ENCODE data around the gene ZNF726.

DNA sequence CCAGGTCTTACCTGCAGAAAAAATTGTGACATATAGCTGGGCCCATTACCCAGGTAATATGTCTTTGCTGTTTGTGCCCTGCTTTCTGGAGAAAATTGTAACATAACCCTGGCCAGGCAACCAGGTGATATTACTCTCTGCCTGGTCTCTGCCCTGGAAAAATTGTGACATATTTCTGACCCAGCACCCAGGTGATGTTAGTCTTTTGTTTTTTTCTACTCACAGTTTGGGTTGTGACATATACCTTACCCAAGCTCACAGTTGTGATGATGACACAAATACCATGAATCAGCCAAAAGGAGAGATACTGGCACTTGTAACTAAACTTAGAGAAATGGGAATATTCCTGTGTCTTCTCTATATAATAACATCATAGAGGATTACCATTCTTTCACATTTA lies 6.5 kb upstream of the ZNF726 start:
- TF ChIP-seq POLR2A (IDR thresholded peaks at IDR 0.05) (no peak), CTCF (IDR thresholded peaks at IDR 0.05 in 4 of 5, conservative IDR thresholded peaks at IDR 0.05 in 1 of 5) (no peak)

All from gastrocnemius medialis (tissue), 4 donors.